Keratinocyte (primary cell): Measurements from ENCODE around the gene SMARCA4. TPM values are rescaled to one million over a fixed set of nuclear protein-coding genes. Genes with fewer than 3 reads are reported as not detected.

ENCODE experiments used
- DNase-seq: peaks from one replicate; pipeline ENCODE4 v3.0.0-alpha.2; 2011; ENCODE audit warnings: low read depth, missing footprints, low spot score
- FAIRE-seq: peaks from 2 replicates; lab custom pipeline; 2011; peaks lifted over from hg19 to GRCh38; lab: Jason Lieb, UNC
- H2AFZ ChIP-seq: 2 replicates; pipeline ENCODE4 v1.6.0; 2012; ENCODE audit warnings: low read length, control low read depth, inconsistent platforms; ENCODE audit not compliant: control insufficient read depth
- H3K27ac ChIP-seq: 2 replicates; pipeline ENCODE4 v1.5.1; 2011; ENCODE audit warnings: low read length; ENCODE audit not compliant: control insufficient read depth, insufficient read depth
- H3K27me3 ChIP-seq: 3 replicates; pipeline ENCODE4 v1.6.0; 2011; ENCODE audit warnings: low read length; ENCODE audit not compliant: control insufficient read depth, insufficient read depth; ENCODE audit errors: extremely low read depth
- H3K36me3 ChIP-seq, 2 experiments: 2 replicates in 1 of 2; 3 replicates in 1 of 2; pipeline ENCODE4 v1.5.1; 2011; ENCODE audit warnings: low read length in 2 of 2, mild to moderate bottlenecking in 1 of 2; ENCODE audit not compliant: control insufficient read depth in 2 of 2, insufficient read depth in 2 of 2; ENCODE audit errors: extremely low read depth in 1 of 2
- H3K4me1 ChIP-seq: 3 replicates; pipeline ENCODE4 v1.5.1; 2011; ENCODE audit warnings: low read length; ENCODE audit not compliant: control insufficient read depth, insufficient read depth; ENCODE audit errors: extremely low read depth
- H3K4me2 ChIP-seq: 3 replicates; pipeline ENCODE4 v1.6.0; 2011; ENCODE audit warnings: low read depth, low read length; ENCODE audit not compliant: control insufficient read depth, insufficient read depth; ENCODE audit errors: extremely low read depth
- H3K4me3 ChIP-seq, 3 experiments: fragments of 200-600 bp in 1 of 3; sonication (generic) in 1 of 3; 2 replicates in 2 of 3; 3 replicates in 1 of 3; pipeline ENCODE4 v1.5.1; 2011 to 2016; ENCODE audit warnings: low read length in 3 of 3, mild to moderate bottlenecking in 3 of 3, control low read depth in 2 of 3, inconsistent platforms in 1 of 3, low read depth in 1 of 3, mixed read lengths in 1 of 3, mixed run types in 1 of 3, moderate library complexity in 1 of 3; ENCODE audit not compliant: control insufficient read depth in 2 of 3, insufficient read depth in 2 of 3; ENCODE audit errors: extremely low read depth in 1 of 3
- H3K79me2 ChIP-seq: 2 replicates; pipeline ENCODE4 v1.6.0; 2012; ENCODE audit warnings: low read length; ENCODE audit not compliant: control insufficient read depth, insufficient read depth
- H3K9ac ChIP-seq: 3 replicates; pipeline ENCODE4 v1.6.0; 2011; ENCODE audit warnings: low read length; ENCODE audit not compliant: control insufficient read depth, insufficient read depth; ENCODE audit errors: extremely low read depth
- H3K9me1 ChIP-seq: 3 replicates; pipeline ENCODE4 v1.6.0; 2011; ENCODE audit warnings: low read length; ENCODE audit not compliant: control insufficient read depth, insufficient read depth; ENCODE audit errors: extremely low read depth
- H3K9me3 ChIP-seq: 2 replicates; pipeline ENCODE4 v1.5.1; 2012; ENCODE audit warnings: low read depth, low read length; ENCODE audit not compliant: control insufficient read depth
- H4K20me1 ChIP-seq: 3 replicates; pipeline ENCODE4 v1.6.0; 2011; ENCODE audit warnings: low read length; ENCODE audit not compliant: control insufficient read depth, insufficient read depth; ENCODE audit errors: extremely low read depth
- EZH2 ChIP-seq: IDR thresholded peaks from one replicate; pipeline ENCODE4 v1.6.1; 2012; ENCODE audit warnings: inconsistent platforms, mild to moderate bottlenecking, low read length, moderate library complexity
- dilution Hi-C: fragments of 300-500 bp; cut with MboI; formaldehyde crosslinking; loops from one replicate; pipeline ENCODE4 v1.7.0; 2020; ENCODE audit warnings: low sequenced_read_pairs; ENCODE audit not compliant: extremely low pct_ligation_motif_present
- polyA plus RNA-seq, 5 experiments: library from polyadenylated mRNA; depleted of rRNA in 3 of 5; stranded (reverse) in 3 of 5; stranded (forward) in 1 of 5; unstranded in 1 of 5; fragments of >200 nt; gene quantifications; 1 replicate in 1 of 5; 2 replicates in 3 of 5; 3 replicates in 1 of 5; pipeline versions ENCODE4 v1.2.1 to v1.2.3, GENCODE V29; 2011 to 2012; ENCODE audit warnings: missing spikeins in 2 of 5, low read depth in 1 of 5, low replicate concordance in 1 of 5
- TF ChIP-seq, protein P1 (sequence below), 3 experiments: IDR thresholded peaks in 1 of 3; conservative IDR thresholded peaks in 1 of 3; optimal IDR thresholded peaks in 1 of 3; 2 replicates in 2 of 3; 3 replicates in 1 of 3; pipeline versions ENCODE3 to v1.5.1; 2011; ENCODE audit warnings: low read length in 3 of 3, mild to moderate bottlenecking in 3 of 3, moderate library complexity in 2 of 3, control low read depth in 1 of 3, inconsistent platforms in 1 of 3; ENCODE audit not compliant: insufficient read depth in 2 of 3; ENCODE audit errors: extremely low read depth in 1 of 3

Gene SMARCA4
- polyA plus RNA-seq, 1 donor (not counting 4 experiments of a cell fraction or from before 2014, with no cell fraction given), result 33.1 TPM

DNA sequence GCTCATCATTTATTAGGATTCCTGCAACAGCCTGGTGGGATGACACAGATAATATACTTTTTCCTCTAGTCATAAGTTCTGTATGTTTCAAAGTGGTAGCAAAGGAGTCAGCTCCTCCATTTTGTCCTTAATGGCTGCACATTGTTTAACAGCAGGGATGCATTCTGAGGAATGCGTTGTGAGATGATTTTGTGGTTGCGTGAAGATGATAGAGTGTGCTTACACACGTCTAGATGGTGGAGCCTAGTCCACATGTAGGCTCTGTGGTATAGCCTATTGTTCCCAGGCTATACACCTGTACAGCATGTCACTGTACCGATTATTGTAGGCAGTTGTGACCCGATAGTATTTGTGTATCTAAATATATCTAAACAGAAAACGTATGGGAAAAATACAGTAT, 4.6 kb downstream of the SMARCA4 start:
- H3K79me2 ChIP-seq, result peaks cover 85% of the 10 kb centered on the region
- H3K27me3 ChIP-seq, result no peaks in the 10 kb centered on the region
- H3K9me3 ChIP-seq, result no peaks in the 10 kb centered on the region
- H3K4me1 ChIP-seq, result peaks cover 16% of the 10 kb centered on the region
- H3K9ac ChIP-seq, result no peak overlapping the region
- peaks cover 31% of the 10 kb centered on the region for H4K20me1 ChIP-seq
- H3K4me2 ChIP-seq, result no peak overlapping the region
- H2AFZ ChIP-seq, result no peak overlapping the region
- dilution Hi-C loops, result no loop called here
- no peak for DNase-seq
- H3K4me3 ChIP-seq, result no peak overlapping the region
- H3K27ac ChIP-seq, result no peak overlapping the region
- FAIRE-seq, result no peak
- peaks cover 0 to 6% of the 10 kb centered on the region in 2 experiments for H3K36me3 ChIP-seq
- TF ChIP-seq, protein P1, sequence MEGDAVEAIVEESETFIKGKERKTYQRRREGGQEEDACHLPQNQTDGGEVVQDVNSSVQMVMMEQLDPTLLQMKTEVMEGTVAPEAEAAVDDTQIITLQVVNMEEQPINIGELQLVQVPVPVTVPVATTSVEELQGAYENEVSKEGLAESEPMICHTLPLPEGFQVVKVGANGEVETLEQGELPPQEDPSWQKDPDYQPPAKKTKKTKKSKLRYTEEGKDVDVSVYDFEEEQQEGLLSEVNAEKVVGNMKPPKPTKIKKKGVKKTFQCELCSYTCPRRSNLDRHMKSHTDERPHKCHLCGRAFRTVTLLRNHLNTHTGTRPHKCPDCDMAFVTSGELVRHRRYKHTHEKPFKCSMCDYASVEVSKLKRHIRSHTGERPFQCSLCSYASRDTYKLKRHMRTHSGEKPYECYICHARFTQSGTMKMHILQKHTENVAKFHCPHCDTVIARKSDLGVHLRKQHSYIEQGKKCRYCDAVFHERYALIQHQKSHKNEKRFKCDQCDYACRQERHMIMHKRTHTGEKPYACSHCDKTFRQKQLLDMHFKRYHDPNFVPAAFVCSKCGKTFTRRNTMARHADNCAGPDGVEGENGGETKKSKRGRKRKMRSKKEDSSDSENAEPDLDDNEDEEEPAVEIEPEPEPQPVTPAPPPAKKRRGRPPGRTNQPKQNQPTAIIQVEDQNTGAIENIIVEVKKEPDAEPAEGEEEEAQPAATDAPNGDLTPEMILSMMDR (optimal IDR thresholded peaks at IDR 0.05 in 1 of 3, IDR thresholded peaks at IDR 0.05 in 1 of 3, conservative IDR thresholded peaks at IDR 0.05 in 1 of 3; ENCODE audit: extremely low read depth in 1 of 3, insufficient read depth in 2 of 3, low read length in 3 of 3), result no peak
- H3K9me1 ChIP-seq, result peaks cover 8% of the 10 kb centered on the region

DNA sequence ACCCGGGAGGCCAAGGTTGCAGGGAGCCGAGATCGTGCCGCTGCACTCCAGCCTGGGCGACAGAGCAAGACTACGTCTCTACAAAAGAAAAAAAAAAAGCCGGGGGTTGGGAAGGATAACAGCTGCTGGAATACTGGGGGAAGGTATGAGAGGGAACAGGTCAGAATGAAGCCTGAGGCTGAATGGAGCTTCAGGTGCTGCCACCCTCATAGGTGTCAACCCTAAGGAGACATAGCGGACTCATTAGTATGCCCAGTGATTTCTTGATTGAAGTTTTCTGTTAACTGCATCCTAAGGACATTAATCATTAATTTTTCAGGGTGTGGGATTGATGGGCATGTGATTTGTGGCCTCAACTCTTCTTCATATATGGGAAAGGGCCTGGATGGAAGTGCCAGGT, 6.0 kb downstream of the SMARCA4 start:
- dilution Hi-C loops, result no loop called here
- DNase-seq (no peak), FAIRE-seq (no peak)
- Histone ChIP-seq H3K9ac (no peak overlapping the region), H2AFZ (no peak overlapping the region), H3K4me3 (no peak overlapping the region), H3K27ac (no peak overlapping the region), H3K9me3 (no peaks in the 10 kb centered on the region), H4K20me1 (peaks cover 33% of the 10 kb centered on the region), H3K79me2 (peaks cover 91% of the 10 kb centered on the region), H3K27me3 (no peaks in the 10 kb centered on the region), H3K4me1 (peaks cover 16% of the 10 kb centered on the region), H3K36me3 (peaks cover 0 to 6% of the 10 kb centered on the region in 2 experiments), H3K4me2 (no peak overlapping the region), H3K9me1 (peaks cover 8% of the 10 kb centered on the region)
- TF ChIP-seq EZH2, result no peak
- TF ChIP-seq, protein P1 (optimal IDR thresholded peaks at IDR 0.05 in 1 of 3, IDR thresholded peaks at IDR 0.05 in 1 of 3, conservative IDR thresholded peaks at IDR 0.05 in 1 of 3; ENCODE audit: extremely low read depth in 1 of 3, insufficient read depth in 2 of 3, low read length in 3 of 3), result no peak
